Stimulated activated CD4-positive, alpha-beta T cell treated with anti-CD3 and anti-CD28 coated beads, Interleukin-4, amount 100 ng/mL, for 48 hours (primary cell): ENCODE measurements around the gene SAMD5.

Source experiments
- DNase-seq, 2 donors: peaks; one replicate each; pipeline ENCODE4 v3.0.0-alpha.2; 2020; ENCODE audit warnings: low read depth in 2 of 2

The SAMD5 gene

DNA sequence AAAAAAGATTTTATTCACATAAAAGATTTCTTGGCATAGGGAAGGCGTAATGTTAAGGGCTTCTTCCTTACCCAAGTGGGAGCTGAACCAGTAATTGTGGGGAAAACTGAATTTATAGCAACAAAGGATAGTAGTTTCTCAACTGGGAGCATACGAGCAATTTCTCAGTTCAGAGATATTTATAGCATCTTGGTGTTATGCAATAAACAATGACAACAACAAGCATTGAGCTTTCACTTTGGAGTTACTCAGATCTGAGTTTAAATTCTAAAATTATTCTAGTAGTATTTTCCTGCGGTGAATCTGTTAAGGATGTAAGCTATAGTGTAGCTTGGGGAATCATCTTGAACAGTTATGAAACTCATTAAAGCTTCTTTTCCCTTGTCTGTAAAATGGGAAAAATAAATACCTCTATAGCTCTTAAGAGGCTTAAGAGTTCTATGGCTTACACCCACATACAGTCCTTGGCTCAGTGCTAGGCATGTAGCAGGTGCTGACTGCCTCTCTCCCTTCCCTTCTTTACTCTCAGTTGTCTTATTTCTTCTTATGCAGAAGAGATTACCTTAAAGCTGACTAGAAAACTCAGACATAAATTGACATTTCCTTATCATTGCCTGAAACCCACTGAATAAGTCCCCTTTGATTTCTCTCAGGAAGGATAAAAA is 58.8 kb downstream of the SAMD5 start:
- DNase-seq = no peak

DNA sequence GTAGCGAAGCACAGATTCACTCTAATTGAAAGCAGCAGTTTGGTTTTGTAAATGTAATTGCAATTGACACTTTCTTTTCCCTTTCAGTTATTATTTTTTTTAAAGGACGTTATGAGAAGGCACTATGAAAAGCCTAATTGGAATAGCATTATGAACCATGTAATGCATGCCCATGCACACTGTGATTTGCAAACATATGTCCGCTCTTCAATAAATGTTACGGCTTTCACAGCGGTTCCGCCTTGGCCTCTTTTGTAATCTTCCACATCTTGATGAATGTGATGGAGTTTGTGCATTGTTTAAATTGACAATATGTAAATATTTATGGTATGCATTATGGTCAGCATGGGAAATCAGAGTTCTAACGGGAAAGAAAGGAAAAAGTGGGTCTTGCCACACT is 61.3 kb downstream of the SAMD5 start:
- no peak for DNase-seq

DNA sequence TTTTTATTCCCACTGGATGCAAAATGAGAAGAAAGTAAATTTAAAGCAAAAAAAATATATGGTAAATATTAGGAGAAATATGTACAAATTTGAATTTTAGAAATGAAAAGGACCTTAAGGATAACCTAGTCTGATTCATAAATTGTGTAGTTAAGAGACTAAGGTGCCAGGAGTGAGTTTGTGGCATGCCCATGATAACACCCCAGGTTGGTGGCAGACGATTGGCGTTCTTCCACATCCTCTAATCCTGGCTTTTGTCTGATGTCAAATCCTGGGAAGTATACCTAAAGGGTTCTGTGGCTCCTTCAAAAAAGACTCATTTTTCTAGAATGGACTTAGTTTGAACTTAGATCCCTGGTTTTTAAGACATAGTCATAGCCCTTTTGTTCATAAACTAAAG is 62.2 kb downstream of the SAMD5 start:
- DNase-seq = no peak

DNA sequence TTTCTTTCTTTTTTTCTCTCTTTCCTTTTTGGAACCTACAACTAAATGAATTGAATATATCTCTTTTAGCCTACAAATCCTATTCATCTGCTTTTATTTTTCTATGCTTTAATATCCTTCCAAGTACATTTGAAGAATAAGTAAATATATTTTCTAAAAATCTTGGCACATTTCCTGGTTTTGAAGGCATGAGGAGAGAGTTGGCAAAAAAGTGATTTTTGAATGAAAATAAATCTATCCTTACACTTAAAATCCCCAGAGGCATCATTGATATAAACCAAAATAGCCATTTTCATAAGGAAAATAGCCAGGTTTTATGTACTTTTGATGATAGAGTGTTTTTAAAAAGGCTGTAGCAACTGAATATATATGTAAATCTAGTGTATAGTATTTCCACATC is 69.0 kb downstream of the SAMD5 start:
- no peak for DNase-seq

DNA sequence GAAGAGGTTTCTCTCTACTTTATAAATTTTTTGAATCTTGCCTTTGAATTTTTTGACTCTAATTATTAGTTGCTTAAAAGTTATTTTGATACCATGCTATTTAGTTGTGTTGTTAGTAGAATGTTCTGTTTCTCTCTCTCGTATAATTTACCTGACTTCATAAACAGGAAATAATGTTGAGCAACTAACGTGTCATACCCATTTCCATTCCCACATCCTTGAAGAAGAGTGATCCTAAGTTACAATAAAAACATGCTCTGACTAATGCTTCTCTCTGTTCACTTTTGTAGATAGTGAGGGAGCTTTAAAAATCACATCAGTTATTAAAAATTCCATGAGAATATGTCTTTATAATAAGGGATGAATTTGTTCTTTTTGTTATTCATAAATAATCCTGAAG is 69.7 kb downstream of the SAMD5 start:
- no peak for DNase-seq

DNA sequence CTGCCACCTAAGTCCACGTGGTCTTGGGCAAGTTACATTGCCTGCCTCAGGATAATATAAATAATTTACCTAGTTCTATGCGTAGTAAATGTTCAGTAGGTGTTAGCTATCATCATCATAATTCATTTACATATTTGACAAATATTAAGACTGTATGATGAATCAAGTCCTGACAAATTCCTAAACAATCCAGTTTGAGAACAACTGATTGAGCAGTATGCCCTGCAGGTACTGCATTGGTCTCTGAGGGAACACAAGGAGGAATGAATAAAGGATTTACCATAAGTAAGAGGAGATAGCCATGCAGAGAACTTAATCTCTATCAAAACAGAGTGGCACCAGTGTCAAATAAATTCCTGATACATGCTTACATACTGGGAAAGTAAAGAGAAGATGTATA is 70.4 kb downstream of the SAMD5 start:
- no peak for DNase-seq

DNA sequence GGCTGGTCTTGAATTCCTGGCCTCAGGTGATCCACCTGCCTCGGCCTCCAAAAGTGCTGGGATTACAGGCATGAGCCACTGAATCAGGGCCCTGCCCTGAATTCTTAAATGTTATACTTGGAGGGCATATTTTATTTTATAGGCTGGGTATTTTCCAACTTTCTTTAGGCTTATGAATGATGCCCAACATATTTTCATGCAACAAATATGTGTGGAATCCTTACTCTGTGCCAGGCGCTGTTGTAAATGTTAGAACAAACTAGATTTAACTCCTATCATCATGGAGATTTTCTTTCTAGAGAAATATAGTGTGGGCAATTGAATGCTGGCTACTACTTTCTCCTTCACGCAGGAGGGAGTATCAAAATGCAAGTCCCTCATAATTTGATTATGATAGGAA is 71.2 kb downstream of the SAMD5 start:
- DNase-seq = no peak

DNA sequence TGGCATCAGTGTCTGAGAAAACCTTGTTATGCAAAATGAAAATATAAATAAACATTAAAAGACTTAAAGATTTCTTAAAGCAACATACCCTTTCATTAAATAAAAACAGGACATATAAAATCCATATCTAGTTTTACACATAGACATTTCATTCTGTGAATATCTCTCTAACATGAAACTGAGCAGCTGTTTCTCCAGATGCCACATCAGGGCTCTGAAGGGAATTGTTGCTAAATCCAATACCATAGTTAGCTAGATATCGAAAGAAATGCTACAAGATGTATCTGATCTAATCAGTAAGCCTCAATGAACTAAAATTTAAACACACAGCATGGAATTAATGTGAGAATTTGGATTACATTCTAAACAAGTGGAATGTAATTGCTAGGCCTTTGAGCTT is 74.5 kb downstream of the SAMD5 start:
- no peak for DNase-seq

DNA sequence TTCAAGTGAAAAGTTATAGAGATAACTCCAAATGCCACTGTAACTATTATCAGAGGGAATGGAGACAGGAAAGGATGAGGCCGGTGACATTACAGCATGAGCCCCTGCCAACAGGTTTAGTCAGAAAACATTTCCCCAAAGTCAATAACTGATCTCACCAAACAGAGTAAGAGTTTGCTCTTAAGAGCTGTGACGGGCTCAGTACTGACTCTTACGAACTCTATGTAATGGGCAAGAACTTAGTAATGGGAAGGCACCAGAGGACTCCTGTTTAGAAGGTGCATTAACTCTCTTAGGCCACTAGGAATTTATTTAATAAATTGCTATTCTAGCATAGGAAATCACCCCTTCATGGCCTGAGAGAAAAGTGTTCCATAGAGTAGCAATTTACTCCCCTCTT is 76.8 kb downstream of the SAMD5 start:
- no peak for DNase-seq

DNA sequence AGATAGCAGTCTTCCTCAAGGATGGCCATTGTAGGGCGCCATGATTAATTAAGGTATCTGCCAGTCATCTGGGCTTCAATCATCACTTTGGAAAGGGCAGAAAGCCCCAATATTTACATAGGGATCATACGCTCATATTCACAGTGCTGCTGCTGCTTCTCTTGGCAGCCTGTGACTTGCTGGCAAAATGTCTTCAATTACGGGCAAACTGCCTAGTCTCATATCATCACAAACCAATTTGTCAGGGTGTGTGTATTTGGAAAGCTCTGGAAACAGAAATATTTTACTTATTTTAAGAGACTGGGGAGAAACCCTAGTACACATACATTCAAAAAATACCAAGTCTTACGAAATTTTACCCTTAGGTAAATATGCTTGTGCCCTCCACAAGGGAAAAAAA is 77.6 kb downstream of the SAMD5 start:
- no peak for DNase-seq

DNA sequence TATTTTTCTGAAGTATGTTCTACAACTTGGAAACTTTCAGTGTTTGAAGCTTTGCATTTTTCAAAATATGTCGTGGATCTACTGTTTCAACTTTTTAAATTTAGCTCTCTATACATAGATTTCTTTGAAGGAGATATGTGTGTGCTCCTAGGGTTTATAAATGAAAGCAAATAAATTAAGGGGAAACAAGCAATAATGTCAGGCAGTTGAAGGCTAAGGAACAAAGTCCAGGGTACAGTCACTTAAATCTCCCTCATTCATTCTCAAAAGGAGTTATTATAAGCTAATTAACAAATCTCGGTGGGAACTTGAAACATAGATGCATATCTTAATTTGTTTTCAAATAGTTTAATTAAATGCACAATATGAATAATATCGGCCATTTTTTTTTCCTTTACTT is 79.4 kb downstream of the SAMD5 start:
- no peak for DNase-seq

DNA sequence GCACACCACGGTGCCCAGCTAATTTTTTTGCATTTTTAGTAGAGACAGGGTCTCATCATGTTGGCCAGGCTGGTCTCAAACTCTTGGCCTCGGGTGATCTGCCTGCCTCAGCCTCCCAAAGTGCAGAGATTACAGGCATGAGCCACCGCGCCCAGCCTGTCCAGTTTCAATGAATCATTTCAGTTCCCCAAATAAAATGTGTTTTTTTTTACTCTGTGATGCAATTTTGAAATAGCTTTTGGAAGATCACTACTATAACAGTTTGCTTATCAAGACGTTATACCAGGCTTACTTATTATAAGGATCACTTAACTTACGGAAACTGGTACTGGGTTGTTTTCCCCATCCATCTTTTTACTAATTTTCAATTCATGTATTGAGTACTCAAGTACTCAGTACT is 80.0 kb downstream of the SAMD5 start:
- DNase-seq = no peak

DNA sequence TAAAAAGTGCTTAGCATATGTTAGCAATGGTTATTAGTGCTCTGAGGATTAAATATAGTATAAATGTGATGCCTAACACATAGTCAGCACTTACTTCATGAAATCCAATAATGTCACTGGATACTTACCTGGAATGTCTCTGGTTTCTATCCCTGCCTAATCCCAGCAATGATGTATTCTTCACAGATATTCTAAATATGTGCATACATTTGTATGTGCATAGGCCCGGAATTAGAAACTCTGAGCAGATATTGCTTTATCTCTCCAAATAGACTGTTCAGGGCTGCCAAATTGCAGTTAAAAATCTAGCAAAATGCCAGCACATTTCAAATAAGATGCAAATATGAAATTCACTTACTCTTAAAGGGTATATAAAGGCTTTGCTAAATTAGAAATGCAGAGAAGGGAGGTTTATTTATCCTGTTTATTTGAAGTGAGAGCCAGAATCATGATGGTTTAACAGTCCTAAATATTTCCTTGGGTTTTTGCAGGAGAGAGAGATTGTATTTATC is 81.3 kb downstream of the SAMD5 start:
- no peak for DNase-seq

DNA sequence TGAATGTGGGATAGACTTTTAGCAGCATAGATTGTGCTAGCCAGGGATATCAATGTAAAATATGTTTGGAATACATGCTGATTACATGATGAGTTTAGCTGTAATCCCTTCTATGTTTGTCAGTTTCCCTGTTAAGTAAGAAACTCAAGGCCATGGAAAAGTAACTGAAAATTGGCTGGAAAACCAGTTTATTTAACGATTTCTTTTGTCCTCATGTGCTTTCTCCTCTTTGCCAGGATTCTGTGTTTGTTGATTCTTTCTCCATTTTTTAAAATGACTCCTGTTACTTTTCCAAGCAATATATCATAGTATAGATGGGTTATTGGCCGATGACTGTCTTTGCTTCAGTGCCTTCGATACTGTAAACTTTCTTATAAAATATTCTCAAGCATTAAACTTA is 87.5 kb downstream of the SAMD5 start:
- no peak for DNase-seq

DNA sequence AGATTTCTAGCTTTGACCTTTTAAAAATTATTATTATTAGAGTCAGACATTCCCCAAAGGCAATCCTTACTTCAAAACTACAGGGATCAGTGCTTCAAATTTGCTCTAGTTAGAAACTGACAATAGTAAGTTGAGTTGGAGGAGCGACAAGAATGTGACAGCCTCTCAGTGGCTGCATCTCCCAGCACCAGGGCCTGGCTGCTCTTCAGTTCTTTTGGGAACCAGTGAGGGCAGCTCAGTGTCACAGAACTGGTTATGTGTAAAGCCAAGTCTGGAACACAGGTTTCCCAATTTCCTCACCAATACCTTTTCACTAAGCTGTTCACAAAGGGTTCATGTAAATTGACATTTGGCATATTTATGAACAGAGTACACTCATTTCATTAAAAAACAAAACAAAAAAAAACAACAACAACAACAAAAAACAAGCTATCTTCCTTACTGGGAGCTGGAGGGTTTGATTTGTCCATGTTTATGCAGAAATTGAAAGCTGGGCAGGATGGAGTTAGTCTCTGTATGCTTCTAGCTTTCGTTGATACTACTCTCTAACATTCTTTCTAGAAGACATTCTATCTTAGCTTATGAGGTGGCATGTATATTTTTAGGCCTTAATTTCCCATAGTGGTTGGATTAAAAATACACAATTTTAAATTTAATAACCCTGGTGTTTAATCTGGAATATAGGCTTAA is 95.0 kb downstream of the SAMD5 start:
- no peak for DNase-seq

DNA sequence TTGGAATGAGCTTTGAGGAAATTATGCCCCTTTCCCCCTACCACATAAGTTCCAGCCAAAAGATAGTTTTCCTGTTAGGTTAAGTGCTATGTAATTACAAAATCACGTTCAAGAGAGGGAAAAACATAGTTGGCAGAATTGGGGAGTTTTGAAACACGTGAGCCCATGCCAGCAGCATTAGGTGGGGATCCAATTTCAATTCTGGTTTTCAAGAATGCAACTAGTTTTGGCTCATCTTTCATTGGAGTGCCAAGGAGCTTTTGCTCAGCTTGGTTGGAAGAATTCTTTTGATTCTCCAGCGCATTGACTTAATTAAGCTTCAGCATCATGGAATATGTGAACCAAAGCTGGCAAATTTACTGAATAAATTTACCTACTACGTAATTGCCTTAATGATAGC is 95.9 kb downstream of the SAMD5 start:
- no peak for DNase-seq

DNA sequence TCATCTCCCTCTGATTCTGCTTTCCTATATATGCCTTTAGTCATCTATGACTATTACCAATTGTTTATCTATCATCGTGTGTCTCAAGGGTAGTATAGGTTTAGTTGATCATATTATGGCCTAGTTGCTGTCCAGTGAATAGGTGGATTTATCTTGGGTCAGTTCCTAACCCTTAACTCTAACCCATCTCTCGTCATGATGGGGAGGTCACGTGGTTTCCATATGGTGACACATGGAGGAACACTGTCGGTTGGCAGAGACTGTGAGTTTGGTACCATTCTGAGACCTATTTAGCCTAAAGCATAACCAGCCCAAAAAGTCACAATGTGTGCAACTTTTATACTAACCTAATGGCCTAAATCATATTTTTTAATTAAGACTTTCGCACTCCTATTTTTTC is 103.5 kb downstream of the SAMD5 start:
- no peak for DNase-seq

DNA sequence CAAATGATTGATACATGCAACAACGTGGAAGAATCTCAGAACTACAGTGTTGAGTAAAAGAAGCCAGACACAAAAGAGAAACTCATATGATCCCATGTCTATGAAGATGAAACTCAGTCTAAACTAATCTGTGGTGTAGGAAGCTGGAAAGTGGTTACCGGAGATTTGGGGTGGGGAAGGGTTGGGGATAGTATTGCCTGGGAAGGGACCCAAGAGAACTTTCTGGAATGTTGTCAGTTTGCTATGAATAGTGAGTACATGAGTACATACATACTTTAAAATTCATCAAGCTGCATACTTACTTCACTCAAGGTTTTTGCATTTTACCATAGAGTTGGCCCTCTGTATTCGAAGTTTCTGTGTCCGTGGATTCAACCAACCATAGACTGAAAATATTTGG is 106.0 kb downstream of the SAMD5 start:
- DNase-seq = no peak

DNA sequence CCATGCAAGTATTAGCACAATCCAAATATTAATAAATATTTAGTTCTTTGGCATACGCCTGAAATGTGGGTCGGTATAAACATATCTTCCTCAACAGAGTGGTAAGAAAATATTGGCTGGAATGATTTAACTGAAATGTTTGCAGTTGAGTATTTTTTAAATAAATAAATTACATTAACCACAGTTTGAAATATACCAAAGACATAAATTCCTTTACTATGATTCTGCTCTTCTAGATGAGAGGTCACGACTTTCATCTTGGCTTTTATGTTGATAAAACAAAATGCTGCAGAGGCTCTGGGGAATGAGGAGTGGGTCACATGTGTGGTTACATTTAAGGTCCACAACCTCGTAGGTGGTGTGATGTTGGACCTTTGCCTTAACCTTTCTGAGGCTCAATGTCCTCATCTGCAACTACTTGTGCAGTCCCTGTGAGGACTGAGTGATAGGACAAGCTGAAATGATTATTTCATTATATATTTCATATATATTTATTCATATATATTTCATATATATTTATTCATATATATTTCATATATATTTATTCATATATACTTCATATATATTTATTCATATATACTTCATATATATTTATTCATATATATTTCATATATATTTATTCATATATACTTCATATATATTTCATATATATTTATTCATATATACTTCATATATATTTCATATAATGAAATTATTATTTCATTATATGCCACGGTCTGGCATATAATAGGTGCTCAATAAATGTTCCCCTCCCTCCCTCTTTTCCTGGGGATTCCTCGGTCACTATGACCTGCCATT is 107.4 kb downstream of the SAMD5 start:
- no peak for DNase-seq

DNA sequence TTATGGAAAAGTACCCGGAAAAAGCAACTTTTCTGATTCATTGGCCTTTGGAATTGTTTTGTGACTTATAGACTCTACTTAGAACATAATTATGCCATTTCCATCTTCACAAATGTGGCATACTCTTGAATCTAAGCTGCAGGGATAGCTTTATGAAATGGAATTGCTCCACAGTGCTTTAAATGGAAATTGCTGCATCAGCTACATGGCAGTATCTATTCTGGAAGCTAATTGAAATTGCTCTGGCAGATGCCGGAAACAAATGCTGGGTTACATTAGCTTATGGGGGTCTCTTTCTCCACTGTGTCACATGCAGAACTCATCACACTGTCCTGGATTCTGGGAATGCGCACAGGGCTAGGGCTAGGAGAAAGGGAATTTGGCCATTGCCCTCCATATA is 108.9 kb downstream of the SAMD5 start:
- DNase-seq = no peak

DNA sequence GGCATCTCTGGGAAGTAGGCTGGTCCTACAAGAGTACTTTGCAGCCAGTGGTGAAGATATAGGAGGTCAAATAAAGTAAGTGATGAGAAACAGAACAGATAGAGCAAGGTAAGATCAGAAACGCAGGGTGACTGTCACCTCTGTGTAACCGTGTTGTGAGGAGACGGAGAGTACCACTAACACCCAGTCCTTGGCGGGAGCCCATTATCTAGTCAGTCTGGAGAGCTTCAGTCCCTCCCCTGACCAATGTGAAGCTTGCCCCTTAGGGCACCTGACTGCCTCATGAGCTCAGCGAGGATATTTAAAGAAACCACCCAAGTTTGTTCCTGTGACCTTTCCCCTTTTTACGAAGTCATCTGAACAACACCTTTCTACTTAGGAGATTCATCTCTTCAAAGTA is 110.0 kb downstream of the SAMD5 start:
- no peak for DNase-seq

DNA sequence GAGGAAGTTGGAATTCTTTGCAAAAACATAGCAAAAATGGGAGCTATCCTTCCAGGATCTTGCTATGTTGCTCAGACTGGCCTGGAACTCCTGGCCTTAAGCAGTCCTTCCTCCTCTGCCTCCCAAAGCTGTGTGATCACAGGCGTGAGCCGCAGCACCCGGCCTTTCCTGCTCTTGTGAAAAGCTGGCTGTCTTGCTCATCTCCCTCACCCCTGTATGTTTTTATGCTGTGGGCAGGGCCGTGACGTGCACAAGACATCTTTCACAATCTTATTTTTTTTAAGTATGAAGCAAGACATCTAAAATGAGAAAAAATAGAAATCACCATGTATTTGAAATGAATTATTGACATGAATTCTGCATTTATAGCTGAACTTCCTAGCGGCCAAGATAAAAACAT is 110.4 kb downstream of the SAMD5 start:
- DNase-seq = no peak
